A172 (cell line): ENCODE results near the gene CPT1C. TPM values are rescaled to one million over a fixed set of nuclear protein-coding genes. Genes with fewer than 3 reads are reported as not detected.

Experiments used
- DNase-seq: peaks from one replicate; pipeline ENCODE4 v3.0.0-alpha.2; 2015; ENCODE audit warnings: low spot score
- total RNA-seq: library from RNA; depleted of rRNA; stranded (reverse); fragments of >200 nt; shearing (Covaris generic); gene quantifications from 2 replicates; pipeline ENCODE4 v1.2.3, GENCODE V29; 2014; rRNA removed

Gene CPT1C
- total RNA-seq, 1 experiment from 2014 or later, result 6.1 TPM

GRCh38 chr19:49755956-49756355, 65.0 kb downstream of the CPT1C start:
- peak; percentile 19 for DNase-seq

GRCh38 chr19:49758292-49758691, 67.4 kb downstream of the CPT1C start:
- peak; percentile 72 for DNase-seq

GRCh38 chr19:49761249-49761624, 70.3 kb downstream of the CPT1C start:
- no peak for DNase-seq

- DNase-seq, result no peak
These were observed 70.9 kb downstream of the CPT1C start for GRCh38 chr19:49761625-49762311.

- DNase-seq, result no peak
These were observed 72.3 kb downstream of the CPT1C start, which contains the start of gene TSKS for GRCh38 chr19:49763230-49763629. Gene TSKS, minus strand, starts transcription at chr19:49763306. Its CDS starts 59 bp downstream, at chr19:49763247.

Other genes starting within 250 kb of the CPT1C start
- gene SLC17A7, start 249.6 kb upstream of the CPT1C start, total RNA-seq, result 0.12 TPM in 1 of 2 replicates, not detected in the other
- 103 and 119 TPM in 2 replicates for gene PIH1D1, start 239.3 kb upstream of the CPT1C start, total RNA-seq
- gene ALDH16A1, start 237.9 kb upstream of the CPT1C start, total RNA-seq, result 41.6 and 47.0 TPM in 2 replicates
- 4.7 and 6.2 TPM in 2 replicates for gene FLT3LG, start 216.9 kb upstream of the CPT1C start, total RNA-seq
- gene RPL13A, start 203.5 kb upstream of the CPT1C start, total RNA-seq, result 1,452 and 1,525 TPM in 2 replicates
- 2,104 and 3,140 TPM in 2 replicates for gene RPS11, start 194.7 kb upstream of the CPT1C start, total RNA-seq
- gene FCGRT, start 178.5 kb upstream of the CPT1C start, total RNA-seq, result 0.17 and 0.77 TPM in 2 replicates
- 0.46 TPM in 1 of 2 replicates, not detected in the other for gene RCN3, start 163.1 kb upstream of the CPT1C start, total RNA-seq
- 131 and 142 TPM in 2 replicates for gene NOSIP, start 110.6 kb upstream of the CPT1C start, total RNA-seq
- gene PRRG2, start 109.8 kb upstream of the CPT1C start, total RNA-seq, result 0.43 and 0.79 TPM in 2 replicates
- 2.3 and 4.7 TPM in 2 replicates for gene PRR12, start 99.9 kb upstream of the CPT1C start, total RNA-seq
- gene RRAS, start 51.0 kb upstream of the CPT1C start, total RNA-seq, result 32.0 and 34.5 TPM in 2 replicates
- gene SCAF1, start 48.9 kb upstream of the CPT1C start, total RNA-seq, result 28.8 and 31.9 TPM in 2 replicates
- 72.2 and 75.6 TPM in 2 replicates for gene IRF3, start 25.3 kb upstream of the CPT1C start, total RNA-seq
- gene BCL2L12, start 25.2 kb upstream of the CPT1C start, total RNA-seq, result 21.8 and 24.5 TPM in 2 replicates
- gene PRMT1, start 13.8 kb upstream of the CPT1C start, total RNA-seq, result 485 and 504 TPM in 2 replicates
- gene ADM5, start 1.5 kb upstream of the CPT1C start, total RNA-seq, result 2.7 and 3.2 TPM in 2 replicates
- not detected in 2 replicates for gene TSKS, start 72.2 kb downstream of the CPT1C start, total RNA-seq
- 116 and 130 TPM in 2 replicates for gene AP2A1, start 75.9 kb downstream of the CPT1C start, total RNA-seq
- 17.6 and 19.0 TPM in 2 replicates for gene FUZ, start 122.2 kb downstream of the CPT1C start, total RNA-seq
- gene MED25, start 127.2 kb downstream of the CPT1C start, total RNA-seq, result 28.6 and 34.8 TPM in 2 replicates
- gene PTOV1, start 160.0 kb downstream of the CPT1C start, total RNA-seq, result 119 and 139 TPM in 2 replicates
- 50.7 and 63.0 TPM in 2 replicates for gene PNKP, start 176.5 kb downstream of the CPT1C start, total RNA-seq
- 19.2 and 22.7 TPM in 2 replicates for gene AKT1S1, start 186.2 kb downstream of the CPT1C start, total RNA-seq
- gene TBC1D17, start 186.6 kb downstream of the CPT1C start, total RNA-seq, result 10.1 and 11.9 TPM in 2 replicates
- gene IL4I1, start 205.8 kb downstream of the CPT1C start, total RNA-seq, result 6.4 and 15.4 TPM in 2 replicates
- gene ATF5, start 238.1 kb downstream of the CPT1C start, total RNA-seq, result 30.3 and 35.6 TPM in 2 replicates
- gene NUP62, start 238.4 kb downstream of the CPT1C start, total RNA-seq, result 84.6 and 91.3 TPM in 2 replicates